ENCODE data around the gene ANXA1. TPM values are rescaled to one million over a fixed set of nuclear protein-coding genes. Genes with fewer than 3 reads are reported as not detected.

Gene ANXA1
- total RNA-seq, 1 donor from 2014 or later: 35.2 TPM

- DNase-seq (ENCODE audit: low spot score): no peak
- no peak overlapping the region for H3K4me3 Mint-ChIP-seq
- intact Hi-C loops (cut with micrococcal nuclease): no loop called here
- no peaks in the 10 kb centered on the region for H3K4me1 Mint-ChIP-seq (ENCODE audit: low read depth)
- no peaks in the 10 kb centered on the region for H3K36me3 Mint-ChIP-seq (ENCODE audit: low read depth)
- H3K9me3 Mint-ChIP-seq: no peaks in the 10 kb centered on the region
- H3K27ac Mint-ChIP-seq: no peak overlapping the region
- H3K27me3 Mint-ChIP-seq (ENCODE audit: insufficient read depth): peaks cover 4% of the 10 kb centered on the region
These were observed 59.4 kb downstream of the ANXA1 start for GRCh38 chr9:73210886-73211666.

GRCh38 chr9:73213300-73213699 is 61.6 kb downstream of the ANXA1 start:
- Mint-ChIP-seq H3K36me3 (ENCODE audit: low read depth) (no peaks in the 10 kb centered on the region), H3K9me3 (no peaks in the 10 kb centered on the region)

GRCh38 chr9:73215249-73215648 is 63.6 kb downstream of the ANXA1 start:
- Mint-ChIP-seq H3K4me1 (ENCODE audit: low read depth) (peaks cover 8% of the 10 kb centered on the region), H3K27ac (no peak overlapping the region), H3K27me3 (ENCODE audit: insufficient read depth) (peaks cover 3% of the 10 kb centered on the region), H3K36me3 (ENCODE audit: low read depth) (no peaks in the 10 kb centered on the region), H3K9me3 (peaks cover 4% of the 10 kb centered on the region), H3K4me3 (no peak overlapping the region)
- no peak for DNase-seq (ENCODE audit: low spot score)
- intact Hi-C loops (cut with micrococcal nuclease): no loop called here

More at GRCh38 chr9:73213300-73213699, 61.6 kb downstream of the ANXA1 start:
- DNase-seq (ENCODE audit: low spot score): no peak
- Mint-ChIP-seq H3K4me3 (no peak overlapping the region), H3K27ac (no peak overlapping the region), H3K27me3 (ENCODE audit: insufficient read depth) (peaks cover 4% of the 10 kb centered on the region), H3K4me1 (ENCODE audit: low read depth) (no peaks in the 10 kb centered on the region)
- intact Hi-C loops (cut with micrococcal nuclease): no loop called here

GRCh38 chr9:73216100-73216499 is 64.4 kb downstream of the ANXA1 start:
- no peak overlapping the region for H3K27ac Mint-ChIP-seq
- no peak overlapping the region for H3K4me3 Mint-ChIP-seq
- intact Hi-C loops (cut with micrococcal nuclease): no loop called here
- H3K27me3 Mint-ChIP-seq (ENCODE audit: insufficient read depth): peaks cover 3% of the 10 kb centered on the region
- peaks cover 9% of the 10 kb centered on the region for H3K4me1 Mint-ChIP-seq (ENCODE audit: low read depth)
- DNase-seq (ENCODE audit: low spot score): no peak
- no peaks in the 10 kb centered on the region for H3K36me3 Mint-ChIP-seq (ENCODE audit: low read depth)
- H3K9me3 Mint-ChIP-seq: peaks cover 4% of the 10 kb centered on the region

Other genes with a start within 250 kb of the ANXA1 start
- gene ALDH1A1, start 198.8 kb upstream of the ANXA1 start, total RNA-seq: not detected in 2 replicates